AG04450 (cell line): Measurements from ENCODE around the gene ATG2A. TPM values are rescaled to one million over a fixed set of nuclear protein-coding genes. Genes with fewer than 3 reads are reported as not detected.

Experiments
- CTCF ChIA-PET: fragments of 300-600, 350-600 bp; formaldehyde crosslinking; extraction: SDS; loops from one replicate; lab custom pipeline; 2022; ENCODE audit warnings: antibody characterized with exemption, inconsistent platforms; lab: Charles Lee
- POLR2A ChIA-PET: fragments of 350-600 bp; formaldehyde crosslinking; extraction: SDS; loops from one replicate; lab custom pipeline; 2021; ENCODE audit warnings: antibody characterized with exemption, inconsistent platforms; lab: Yijun Ruan, JAX
- DNase-seq: peaks from one replicate; pipeline ENCODE4 v3.0.0-alpha.2; 2011; ENCODE audit warnings: low read depth, low spot score
- H3K27ac ChIP-seq: one replicate; pipeline ENCODE4 v1.5.1; 2012; ENCODE audit warnings: low read depth, low read length, control low read depth
- H3K27me3 ChIP-seq: one replicate; pipeline ENCODE4 v1.6.0; 2012; ENCODE audit warnings: low read length; ENCODE audit not compliant: control insufficient read depth, insufficient read depth
- H3K4me3 ChIP-seq: 2 replicates; pipeline ENCODE4 v1.5.1; 2011; ENCODE audit warnings: mild to moderate bottlenecking, low read depth, low read length, control low read depth
- H3K9me3 ChIP-seq: 2 replicates; pipeline ENCODE4 v1.5.1; 2012; ENCODE audit warnings: low read length; ENCODE audit not compliant: control insufficient read depth, insufficient read depth
- CTCF ChIP-seq: IDR thresholded peaks from 2 replicates; pipeline ENCODE4 v1.5.1; 2011; ENCODE audit warnings: low read depth, low read length, control low read depth, inconsistent platforms
- polyA minus RNA-seq: library from RNA; depleted of rRNA, polyadenylated mRNA; stranded (reverse); fragments of >200 nt; gene quantifications from 2 replicates; pipeline ENCODE4 v1.2.3, GENCODE V29; 2011; rRNA and poly(A)+ RNA removed
- polyA plus RNA-seq: library from polyadenylated mRNA; depleted of rRNA; stranded (reverse); fragments of >200 nt; gene quantifications from 2 replicates; pipeline ENCODE4 v1.2.3, GENCODE V29; 2011; rRNA removed

Gene ATG2A
- 3.7 and 5.1 TPM in 2 replicates for polyA plus RNA-seq
- polyA minus RNA-seq = 6.6 and 9.0 TPM in 2 replicates

DNA sequence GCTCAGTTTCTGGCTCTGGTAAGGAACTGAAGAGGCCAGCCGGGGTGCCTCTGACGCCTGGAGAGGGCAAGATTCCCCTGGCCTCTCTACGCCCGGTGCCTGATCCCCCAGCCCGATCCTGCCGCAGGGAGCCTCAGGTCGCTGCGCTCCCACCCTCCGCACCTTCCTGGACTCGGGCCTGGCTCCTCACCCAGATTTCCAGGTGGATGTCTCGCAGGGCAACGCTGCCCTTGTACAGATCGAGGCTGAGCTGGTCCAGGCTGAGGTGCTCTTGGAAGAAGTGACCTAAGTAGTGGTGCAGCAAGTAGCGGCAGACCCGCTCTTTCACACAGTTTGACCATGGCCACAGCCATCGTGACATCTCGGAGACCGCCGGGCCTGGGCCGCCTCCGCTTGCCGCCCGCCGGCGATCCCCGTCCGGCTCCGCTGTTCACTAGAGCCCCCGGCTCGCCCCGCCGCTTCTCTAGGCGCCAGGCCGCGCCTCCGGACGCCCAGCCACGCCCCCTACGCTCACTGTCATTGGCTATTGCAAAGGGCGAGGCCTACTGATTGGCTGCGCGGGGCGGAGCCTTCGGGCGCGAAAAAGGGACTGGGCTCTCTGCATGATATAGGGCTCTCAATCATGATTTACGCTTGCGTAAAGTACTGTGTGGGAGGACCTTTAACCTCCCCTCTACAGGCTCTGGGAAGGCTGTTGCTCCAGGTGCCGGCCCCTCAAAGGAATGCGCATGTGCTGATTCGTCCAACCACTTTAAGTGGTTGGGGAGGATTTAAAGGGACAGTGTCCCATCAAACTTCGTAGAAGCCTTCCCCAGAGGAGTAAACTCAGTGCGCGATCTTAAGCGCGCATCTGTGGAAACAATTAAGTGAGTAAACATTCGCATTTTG lies at the start of gene ATG2A:
TSS of gene ATG2A (minus strand) at position 435 of the 888 bp plus-strand sequence. CDS start at position 361, 74 bp downstream.
- POLR2A ChIA-PET = interaction anchor here (0.9 to 1.5 kb wide), 2 partner anchors 97 to 200 kb away, joined by 3 to 4 read pairs; partner anchors contain the start of genes ARL2 and ZNHIT2
- DNase-seq = peak; percentile 99
- Histone ChIP-seq H3K9me3 (no peaks in the 10 kb centered on the region; the same call in 1 of the 2 replicates), H3K27ac (peak within 1 kb of the TSS; percentile 81), H3K4me3 (peak within 1 kb of the TSS; percentile 90), H3K27me3 (no peaks in the 10 kb centered on the region)
- TF ChIP-seq CTCF = no peak
- CTCF ChIA-PET = no interaction called here

- Histone ChIP-seq H3K9me3 (no peaks in the 10 kb centered on the region), H3K4me3 (no peak overlapping the region), H3K27me3 (peaks cover 14% of the 10 kb centered on the region), H3K27ac (no peak overlapping the region)
- ChIA-PET CTCF (interaction anchor here (0.7 to 1.6 kb wide), 3 partner anchors 10 to 275 kb away, joined by 3 read pairs; no protein-coding TSS in a partner anchor), POLR2A (no interaction called here)
- no peak for DNase-seq
- TF ChIP-seq CTCF = no peak
These were observed 46.1 kb upstream of the ATG2A start for GRCh38 chr11:64963072-64963631.

- CTCF ChIA-PET = interaction anchor here (0.8 kb wide), 1 partner anchor 73 kb away, joined by 3 read pairs; no protein-coding TSS in a partner anchor
These were observed 43.7 kb upstream of the ATG2A start for GRCh38 chr11:64960719-64961118.

DNA sequence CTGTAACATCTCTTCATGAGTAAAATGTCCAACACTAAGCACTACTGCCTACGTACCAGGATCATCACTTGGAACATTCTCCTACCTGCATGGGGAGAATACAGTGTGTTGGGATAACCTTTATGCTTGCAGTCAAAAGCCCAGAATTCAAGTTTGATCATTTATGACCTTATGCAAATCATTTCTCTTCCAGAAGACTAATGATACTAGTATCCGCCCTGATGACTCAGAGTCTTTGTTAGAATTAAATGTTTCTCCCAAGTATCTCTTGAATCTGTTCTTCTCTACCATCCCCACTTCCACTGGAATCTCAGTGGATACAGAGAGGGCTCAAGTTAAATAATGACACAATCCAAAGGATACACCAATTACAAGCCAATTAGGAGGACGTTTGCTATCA lies 42.5 kb upstream of the ATG2A start:
- CTCF ChIA-PET = no interaction called here
- DNase-seq = no peak
- POLR2A ChIA-PET = no interaction called here

More at GRCh38 chr11:64960719-64961118, 43.7 kb upstream of the ATG2A start:
- Histone ChIP-seq H3K27ac (no peak overlapping the region), H3K4me3 (no peak overlapping the region), H3K9me3 (no peaks in the 10 kb centered on the region), H3K27me3 (peaks cover 14% of the 10 kb centered on the region)
- TF ChIP-seq CTCF = no peak
- no peak for DNase-seq
- POLR2A ChIA-PET = interaction anchor here (0.7 kb wide), 1 partner anchor 607 kb away, joined by 5 read pairs; no protein-coding TSS in a partner anchor

More for the DNA sequence above, 42.5 kb upstream of the ATG2A start:
- Histone ChIP-seq H3K27ac (no peak overlapping the region), H3K27me3 (peaks cover 14% of the 10 kb centered on the region), H3K9me3 (no peaks in the 10 kb centered on the region), H3K4me3 (no peak overlapping the region)
- TF ChIP-seq CTCF = no peak
